ENCODE data around the gene CLIP1.
A peak's percentile ranks its signal among the peaks of the same experiment; 100 is the strongest.
"Not testable (repeated sequence)": the region's sequence is repeated elsewhere in the genome, so short reads cannot be mapped to it uniquely, and the experiment has no call there.

The CLIP1 gene

GRCh38 chr12:122402264-122402663, 20.2 kb downstream of the CLIP1 start:
- DNase-seq, result no peak
- in situ Hi-C loops (cut with MboI; ENCODE audit: low pct_unique_long_range_greater_than_20kb, low sequenced_read_pairs), result no loop called here

GRCh38 chr12:122399592-122400373, 22.7 kb downstream of the CLIP1 start:
- in situ Hi-C loops (cut with MboI; ENCODE audit: low pct_unique_long_range_greater_than_20kb, low sequenced_read_pairs), result no loop called here
- DNase-seq, result peak; percentile 78

GRCh38 chr12:122399254-122399591, 23.2 kb downstream of the CLIP1 start:
- DNase-seq, result no peak
- in situ Hi-C loops (cut with MboI; ENCODE audit: low pct_unique_long_range_greater_than_20kb, low sequenced_read_pairs), result no loop called here

GRCh38 chr12:122397981-122398380, 24.5 kb downstream of the CLIP1 start:
- DNase-seq; in situ Hi-C loops (cut with MboI; ENCODE audit: low pct_unique_long_range_greater_than_20kb, low sequenced_read_pairs): not testable (repeated sequence)

GRCh38 chr12:122395319-122395718, 27.1 kb downstream of the CLIP1 start:
- in situ Hi-C loops (cut with MboI; ENCODE audit: low pct_unique_long_range_greater_than_20kb, low sequenced_read_pairs), result no loop called here
- no peak for DNase-seq

- in situ Hi-C loops (cut with MboI; ENCODE audit: low pct_unique_long_range_greater_than_20kb, low sequenced_read_pairs), result no loop called here
- DNase-seq, result no peak
These were observed 27.8 kb downstream of the CLIP1 start for GRCh38 chr12:122394626-122395194.

GRCh38 chr12:122393817-122394216, 28.7 kb downstream of the CLIP1 start:
- peak; percentile 13 for DNase-seq
- in situ Hi-C loops (cut with MboI; ENCODE audit: low pct_unique_long_range_greater_than_20kb, low sequenced_read_pairs), result no loop called here

- DNase-seq, result no peak
These were observed 30.1 kb downstream of the CLIP1 start for GRCh38 chr12:122392411-122392810.

GRCh38 chr12:122389677-122390076, 32.8 kb downstream of the CLIP1 start:
- no peak for DNase-seq
- in situ Hi-C loops (cut with MboI; ENCODE audit: low pct_unique_long_range_greater_than_20kb, low sequenced_read_pairs), result no loop called here

More at GRCh38 chr12:122392411-122392810, 30.1 kb downstream of the CLIP1 start:
- in situ Hi-C loops (cut with MboI; ENCODE audit: low pct_unique_long_range_greater_than_20kb, low sequenced_read_pairs), result no loop called here

- DNase-seq, result no peak
- in situ Hi-C loops (cut with MboI; ENCODE audit: low pct_unique_long_range_greater_than_20kb, low sequenced_read_pairs), result no loop called here
These were observed 34.6 kb downstream of the CLIP1 start for GRCh38 chr12:122387887-122388286.

GRCh38 chr12:122385171-122386016, 37.1 kb downstream of the CLIP1 start:
- in situ Hi-C loops (cut with MboI; ENCODE audit: low pct_unique_long_range_greater_than_20kb, low sequenced_read_pairs), result no loop called here
- DNase-seq, result no peak

GRCh38 chr12:122382919-122383350, 39.5 kb downstream of the CLIP1 start:
- DNase-seq, result no peak
- in situ Hi-C loops (cut with MboI; ENCODE audit: low pct_unique_long_range_greater_than_20kb, low sequenced_read_pairs), result no loop called here

GRCh38 chr12:122381021-122381420, 41.4 kb downstream of the CLIP1 start:
- in situ Hi-C loops (cut with MboI; ENCODE audit: low pct_unique_long_range_greater_than_20kb, low sequenced_read_pairs), result no loop called here

GRCh38 chr12:122376751-122377150, 45.7 kb downstream of the CLIP1 start:
- in situ Hi-C loops (cut with MboI; ENCODE audit: low pct_unique_long_range_greater_than_20kb, low sequenced_read_pairs); DNase-seq: not testable (repeated sequence)

More at GRCh38 chr12:122381021-122381420, 41.4 kb downstream of the CLIP1 start:
- DNase-seq, result no peak

GRCh38 chr12:122374707-122375106, 47.8 kb downstream of the CLIP1 start:
- in situ Hi-C loops (cut with MboI; ENCODE audit: low pct_unique_long_range_greater_than_20kb, low sequenced_read_pairs), result no loop called here
- no peak for DNase-seq

GRCh38 chr12:122371475-122372045, 50.9 kb downstream of the CLIP1 start:
- in situ Hi-C loops (cut with MboI; ENCODE audit: low pct_unique_long_range_greater_than_20kb, low sequenced_read_pairs), result no loop called here
- no peak for DNase-seq

GRCh38 chr12:122368361-122369073, 54.0 kb downstream of the CLIP1 start:
- in situ Hi-C loops (cut with MboI; ENCODE audit: low pct_unique_long_range_greater_than_20kb, low sequenced_read_pairs), result no loop called here
- DNase-seq, result no peak

- DNase-seq; in situ Hi-C loops (cut with MboI; ENCODE audit: low pct_unique_long_range_greater_than_20kb, low sequenced_read_pairs): not testable (repeated sequence)
These were observed 54.8 kb downstream of the CLIP1 start for GRCh38 chr12:122367632-122368031.
